ENCODE data around the gene HIRA. TPM values are rescaled to one million over a fixed set of nuclear protein-coding genes. Genes with fewer than 3 reads are reported as not detected.

HIRA gene
- total and polyA plus RNA-seq, 2 of the 8 experiments (the other 6 are each of a cell fraction or from before 2014, with no cell fraction given) = 34.9 to 67.2 TPM

- TF ChIP-seq CHD7 (IDR thresholded peaks at IDR 0.05; ENCODE audit: insufficient replicate concordance, low read length) (no peak), GABPA (IDR thresholded peaks at IDR 0.05; ENCODE audit: borderline replicate concordance, insufficient read depth, low read length) (no peak), SRF (IDR thresholded peaks at IDR 0.05; ENCODE audit: low read depth, low read length) (no peak)
Observed at GRCh38 chr22:19285831-19286230, 145.7 kb downstream of the HIRA start (continued).
